Spleen (tissue), 11 donors: ENCODE results near the gene FBXL20. TPM values are rescaled to one million over a fixed set of nuclear protein-coding genes. Genes with fewer than 3 reads are reported as not detected.
"Not testable (repeated sequence)": the region's sequence is repeated elsewhere in the genome, so short reads cannot be mapped to it uniquely, and the experiment has no call there.

Source experiments
- DNase-seq: peaks from one replicate; pipeline ENCODE4 v3.0.0-alpha.2; 2020
- H3K27ac ChIP-seq, 8 donors: fragments of 200-600 bp; sonication (generic) in 7 of 8; 1 replicate in 4 of 8; 2 replicates in 4 of 8; pipeline versions ENCODE4 v1.5.0 to v1.8.0; 2016 to 2021; ENCODE audit warnings: inconsistent platforms in 4 of 8, mild to moderate bottlenecking in 4 of 8, moderate library complexity in 1 of 8
- H3K27me3 ChIP-seq, 7 donors: fragments of 200-600 bp; sonication (generic) in 6 of 7; replicated peaks in 1 of 7; 1 replicate in 4 of 7; 2 replicates in 3 of 7; pipeline versions ENCODE4 v1.5.0 to v1.8.0; 2016 to 2021; ENCODE audit warnings: inconsistent platforms in 3 of 7, mild to moderate bottlenecking in 1 of 7
- H3K36me3 ChIP-seq, 6 donors: fragments of 200-600 bp; sonication (generic) in 5 of 6; 1 replicate in 4 of 6; 2 replicates in 2 of 6; pipeline versions ENCODE4 v1.5.0 to v1.8.0; 2016 to 2021; ENCODE audit warnings: inconsistent platforms in 2 of 6
- H3K4me1 ChIP-seq, 6 donors: fragments of 200-600 bp; sonication (generic) in 5 of 6; 1 replicate in 3 of 6; 2 replicates in 3 of 6; pipeline versions ENCODE4 v1.5.0 to v1.8.0; 2016 to 2021; ENCODE audit warnings: inconsistent platforms in 3 of 6
- H3K4me3 ChIP-seq, 8 donors: fragments of 200-600 bp; sonication (generic) in 7 of 8; 1 replicate in 4 of 8; 2 replicates in 4 of 8; pipeline versions ENCODE4 v1.5.0 to v1.8.0; 2016 to 2021; ENCODE audit warnings: inconsistent platforms in 4 of 8, mild to moderate bottlenecking in 4 of 8, moderate library complexity in 2 of 8
- H3K9me3 ChIP-seq, 8 donors: fragments of 200-600 bp; sonication (generic) in 7 of 8; 1 replicate in 4 of 8; 2 replicates in 4 of 8; pipeline versions ENCODE4 v1.5.0 to v1.8.0; 2016 to 2021; ENCODE audit warnings: inconsistent platforms in 4 of 8
- POLR2A ChIP-seq, 3 donors: fragments of 450-650 bp; IDR thresholded peaks; one replicate each; pipeline ENCODE4 v1.5.1; 2017; ENCODE audit warnings: antibody characterized with exemption in 3 of 3, mild to moderate bottlenecking in 1 of 3
- POLR2AphosphoS5 ChIP-seq, 3 donors: sonication (generic); formaldehyde crosslinking; IDR thresholded peaks; one replicate each; pipeline ENCODE4 v1.5.1; 2017; ENCODE audit warnings: antibody characterized with exemption in 3 of 3
- WGBS, 5 donors: extraction: QIAGEN DNeasy Blood & Tissue Kit in 3 of 5; methylation state at CpG; one replicate each; pipeline versions ENCODE4 v1.1.5 to v1.1.7; 2013 to 2018; 5-methylcytosine and 5-hydroxymethylcytosine counted together
- intact Hi-C: fragments of 100-400 bp; cut with DNase I; formaldehyde crosslinking; loops from one replicate; pipeline ENCODE4 v1.15.0; 2023; ENCODE audit warnings: low total_unique reads
- polyA plus RNA-seq, 3 donors: library from polyadenylated mRNA; stranded (reverse); fragments of 200-250 nt; gene quantifications; one replicate each; pipeline ENCODE4 v1.2.1, GENCODE V29; 2013
- total RNA-seq, 7 donors: library from RNA; depleted of rRNA in 3 of 7; stranded (reverse); fragments of >200 nt in 3 of 7; fragmentation: NEBNext Ultra II Directional in 4 of 7; extraction: Animal tissue kit (Norgen Biotek cat#: 25700) in 4 of 7; gene quantifications; one replicate each; pipeline versions ENCODE4 v1.1.0 to v1.2.1, GENCODE V29; 2016 to 2021
- TF ChIP-seq, protein P1 (sequence below), 11 experiments: fragments of 200-600 bp in 7 of 11; fragments of 450-650 bp in 4 of 11; sonication (generic) in 4 of 11; IDR thresholded peaks in 8 of 11; conservative IDR thresholded peaks in 3 of 11; 1 replicate in 7 of 11; 2 replicates in 4 of 11; pipeline versions ENCODE4 v1.4.0 to v1.8.0; 2016 to 2021; ENCODE audit warnings: antibody characterized with exemption in 11 of 11, inconsistent platforms in 4 of 11, mild to moderate bottlenecking in 1 of 11
- donor health status: healthy with polysubstance abuse.
- donor health status: DM: no; HTN: no; CAD: no; lungs with moderate emphysema.
- donor health status: DM: no; HTN: no; CAD: no.
- donor health status: Bipolar disorder and iron deficiency.
- donor health status: healthy.
- donor health status: DM: no; HTN: no; CAD: no.
- donor health status: DM: yes; HTN: yes; CAD: no.

Gene FBXL20
- total and polyA plus RNA-seq, 10 donors, result 1.9 to 28.0 (median 24.0) TPM

DNA sequence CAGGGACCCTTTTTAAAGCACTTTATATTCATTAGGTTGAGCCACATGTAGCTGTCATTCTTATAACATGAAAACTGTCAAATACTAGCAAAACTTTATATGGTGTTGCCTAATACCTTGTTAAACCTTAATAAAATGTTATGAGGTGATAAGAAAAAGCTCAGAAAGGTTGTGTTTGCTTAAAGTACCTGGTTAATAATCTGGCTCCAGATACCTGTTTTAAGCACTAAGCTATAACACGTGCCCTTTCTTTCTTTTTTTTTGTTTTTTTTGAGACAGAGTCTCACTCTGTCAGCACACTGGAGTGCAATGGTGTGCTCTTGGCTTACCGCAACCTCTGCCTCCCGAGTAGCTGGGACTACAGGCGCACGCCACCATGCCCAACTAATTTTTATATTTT, 116.7 kb downstream of the FBXL20 start:
- H3K9me3 ChIP-seq, result no peaks in the 10 kb centered on the region
- WGBS, 5 donors, result 93 to 99% (median 99%) methylated on average over 5 of the region's 5 CpGs
- TF ChIP-seq POLR2AphosphoS5 (IDR thresholded peaks at IDR 0.05) (no peak), POLR2A (IDR thresholded peaks at IDR 0.05) (no peak)
- TF ChIP-seq, protein P1, sequence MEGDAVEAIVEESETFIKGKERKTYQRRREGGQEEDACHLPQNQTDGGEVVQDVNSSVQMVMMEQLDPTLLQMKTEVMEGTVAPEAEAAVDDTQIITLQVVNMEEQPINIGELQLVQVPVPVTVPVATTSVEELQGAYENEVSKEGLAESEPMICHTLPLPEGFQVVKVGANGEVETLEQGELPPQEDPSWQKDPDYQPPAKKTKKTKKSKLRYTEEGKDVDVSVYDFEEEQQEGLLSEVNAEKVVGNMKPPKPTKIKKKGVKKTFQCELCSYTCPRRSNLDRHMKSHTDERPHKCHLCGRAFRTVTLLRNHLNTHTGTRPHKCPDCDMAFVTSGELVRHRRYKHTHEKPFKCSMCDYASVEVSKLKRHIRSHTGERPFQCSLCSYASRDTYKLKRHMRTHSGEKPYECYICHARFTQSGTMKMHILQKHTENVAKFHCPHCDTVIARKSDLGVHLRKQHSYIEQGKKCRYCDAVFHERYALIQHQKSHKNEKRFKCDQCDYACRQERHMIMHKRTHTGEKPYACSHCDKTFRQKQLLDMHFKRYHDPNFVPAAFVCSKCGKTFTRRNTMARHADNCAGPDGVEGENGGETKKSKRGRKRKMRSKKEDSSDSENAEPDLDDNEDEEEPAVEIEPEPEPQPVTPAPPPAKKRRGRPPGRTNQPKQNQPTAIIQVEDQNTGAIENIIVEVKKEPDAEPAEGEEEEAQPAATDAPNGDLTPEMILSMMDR (IDR thresholded peaks at IDR 0.05 in 8 of 11, conservative IDR thresholded peaks at IDR 0.05 in 3 of 11), result no peak
- peaks cover 0 to 89% (median 9%) of the 10 kb centered on the region in 6 donors for H3K36me3 ChIP-seq
- no peak overlapping the region for H3K27ac ChIP-seq
- H3K27me3 ChIP-seq, result no peaks in the 10 kb centered on the region
- no peak for DNase-seq
- intact Hi-C loops, result loop anchor here (10.0 kb wide), 1 partner anchor 110 kb away; no protein-coding TSS in a partner anchor
- no peak overlapping the region for H3K4me3 ChIP-seq
- no peaks in the 10 kb centered on the region for H3K4me1 ChIP-seq

DNA sequence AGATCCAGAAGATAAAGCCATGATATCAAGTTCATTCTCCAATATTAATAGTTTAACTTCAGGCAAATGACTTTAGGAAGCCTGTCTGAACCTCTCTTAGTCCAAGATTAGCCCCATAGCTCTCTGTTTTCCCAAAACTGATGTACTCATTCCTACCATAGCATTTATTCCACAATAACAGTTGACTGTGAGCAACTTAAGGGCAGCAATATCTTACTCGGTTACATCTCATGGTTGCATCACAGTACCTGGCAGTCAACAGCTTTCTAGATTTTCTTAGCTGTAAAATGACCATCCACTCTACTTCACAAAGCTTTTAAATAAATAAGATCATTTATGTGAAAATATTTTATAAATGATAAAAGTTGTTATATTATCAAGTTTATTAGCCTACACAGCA, 117.5 kb downstream of the FBXL20 start:
- 76 to 91% (median 88%) methylated on average over 1 of the region's 1 CpG for whole genome bisulfite sequencing, 5 donors
- Histone ChIP-seq H3K4me3 (no peak overlapping the region), H3K9me3 (no peaks in the 10 kb centered on the region), H3K27me3 (no peaks in the 10 kb centered on the region), H3K4me1 (no peaks in the 10 kb centered on the region), H3K36me3 (peaks cover 0 to 89% (median 14%) of the 10 kb centered on the region in 6 donors), H3K27ac (no peak overlapping the region)
- DNase-seq, result no peak
- intact Hi-C loops, result loop anchor here (10.0 kb wide), 1 partner anchor 111 kb away; no protein-coding TSS in a partner anchor
- TF ChIP-seq POLR2A (IDR thresholded peaks at IDR 0.05) (no peak), POLR2AphosphoS5 (IDR thresholded peaks at IDR 0.05) (no peak)
- TF ChIP-seq, protein P1 (IDR thresholded peaks at IDR 0.05 in 8 of 11, conservative IDR thresholded peaks at IDR 0.05 in 3 of 11), result no peak

DNA sequence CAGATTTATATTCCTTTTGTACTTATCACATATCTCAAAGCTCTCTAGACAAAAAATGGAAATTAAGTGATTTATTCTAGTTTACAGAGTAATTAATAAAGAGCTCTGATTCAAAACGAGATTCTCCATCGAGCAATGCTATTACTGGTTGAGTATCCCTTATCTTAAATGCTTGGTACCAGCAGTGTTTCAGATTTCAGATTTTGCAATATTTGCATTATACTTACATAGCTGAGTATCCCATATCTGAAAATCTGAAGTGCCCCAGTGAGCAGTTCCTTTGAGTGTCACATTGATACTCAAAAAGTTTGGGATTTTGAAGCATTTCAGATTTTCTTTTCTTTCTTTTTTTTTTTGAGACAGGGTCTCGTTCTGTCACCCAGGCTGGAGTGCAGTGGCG, 118.3 kb downstream of the FBXL20 start:
- intact Hi-C loops, result loop anchor here (10.0 kb wide), 1 partner anchor 112 kb away; no protein-coding TSS in a partner anchor
- TF ChIP-seq POLR2A (IDR thresholded peaks at IDR 0.05) (no peak), POLR2AphosphoS5 (IDR thresholded peaks at IDR 0.05) (no peak)
- TF ChIP-seq, protein P1 (IDR thresholded peaks at IDR 0.05 in 8 of 11, conservative IDR thresholded peaks at IDR 0.05 in 3 of 11), result no peak
- no peaks in the 10 kb centered on the region for H3K4me1 ChIP-seq
- no peaks in the 10 kb centered on the region for H3K9me3 ChIP-seq
- no peak overlapping the region for H3K4me3 ChIP-seq
- H3K27ac ChIP-seq, result no peak overlapping the region
- no peaks in the 10 kb centered on the region for H3K27me3 ChIP-seq
- H3K36me3 ChIP-seq, result peaks cover 0 to 89% (median 19%) of the 10 kb centered on the region in 6 donors
- no peak for DNase-seq
- 83 to 95% (median 89%) methylated on average over 4 of the region's 4 CpGs for WGBS, 5 donors

DNA sequence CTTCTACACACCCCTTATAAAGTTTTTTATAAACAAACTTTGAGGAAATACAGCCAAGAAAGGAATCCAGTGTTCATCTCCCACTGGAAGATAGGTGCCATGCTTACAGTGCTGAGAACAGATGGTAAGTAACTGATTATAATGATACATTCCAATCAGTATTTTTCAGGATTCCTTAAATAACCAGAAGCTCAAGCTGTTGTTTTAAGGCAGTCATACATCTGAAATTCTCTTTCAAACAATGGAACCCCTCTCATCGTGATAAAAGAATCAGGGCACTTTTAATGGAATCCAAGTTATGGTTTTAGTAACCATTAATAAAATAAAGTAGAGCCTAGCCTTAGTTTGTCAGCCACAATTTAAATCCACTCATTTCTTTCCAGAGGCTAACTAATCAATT, 119.6 kb downstream of the FBXL20 start:
- intact Hi-C loops, result loop anchor here (10.0 kb wide), 1 partner anchor 113 kb away; no protein-coding TSS in a partner anchor
- H3K36me3 ChIP-seq, result peaks cover 0 to 91% (median 23%) of the 10 kb centered on the region in 6 donors
- TF ChIP-seq POLR2AphosphoS5 (IDR thresholded peaks at IDR 0.05) (no peak), POLR2A (IDR thresholded peaks at IDR 0.05) (no peak)
- TF ChIP-seq, protein P1 (IDR thresholded peaks at IDR 0.05 in 8 of 11, conservative IDR thresholded peaks at IDR 0.05 in 3 of 11), result no peak
- no peak overlapping the region for H3K4me3 ChIP-seq
- WGBS, 5 donors, result 76 to 87% (median 83%) methylated on average over 1 of the region's 1 CpG
- H3K27ac ChIP-seq, result no peak overlapping the region
- no peaks in the 10 kb centered on the region for H3K9me3 ChIP-seq
- DNase-seq, result no peak
- H3K4me1 ChIP-seq, result peaks cover 0 to 6% (median 0%) of the 10 kb centered on the region in 6 donors
- H3K27me3 ChIP-seq, result no peaks in the 10 kb centered on the region

DNA sequence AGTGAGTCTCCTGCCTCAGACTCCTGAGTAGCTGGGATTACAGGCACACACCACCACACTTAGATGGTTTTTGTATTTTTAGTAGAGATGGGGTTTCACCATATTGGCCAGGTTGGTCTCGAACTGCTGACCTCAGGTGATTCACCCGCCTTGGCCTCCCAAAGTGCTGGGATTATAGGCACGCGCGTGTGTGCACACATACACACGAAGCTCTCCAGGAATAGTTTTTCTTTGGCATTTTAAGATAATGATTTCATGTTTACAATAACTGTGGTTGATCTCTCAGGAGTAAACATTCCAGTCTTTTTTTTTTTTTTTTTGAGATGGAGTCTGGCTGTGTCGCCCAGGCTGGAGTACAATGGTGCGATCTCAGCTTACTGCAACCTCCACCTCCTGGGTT, 123.2 kb downstream of the FBXL20 start:
- H3K27ac ChIP-seq, H3K4me3 ChIP-seq, H3K9me3 ChIP-seq, H3K4me1 ChIP-seq, intact Hi-C loops, DNase-seq, H3K27me3 ChIP-seq: not testable (repeated sequence)
- 96 to 99% (median 97%) methylated on average over 8 of the region's 8 CpGs for WGBS, 5 donors
- peaks cover 0 to 97% (median 42%) of the 10 kb centered on the region in 6 donors for H3K36me3 ChIP-seq
